ENCODE data around the gene SLC1A1.

- TF ChIP-seq CTCF (IDR thresholded peaks at IDR 0.05), result no peak
- no peak for TF ChIP-seq POLR2A (IDR thresholded peaks at IDR 0.05)
Measured at GRCh38 chr9:4549751-4550295, 59.6 kb downstream of the SLC1A1 start.
